SK-N-MC (cell line): Measurements from ENCODE around the gene KCNE3.

Experiments
- EZH2 ChIP-seq: fragments of 200-600 bp; sonication (generic); IDR thresholded peaks from one replicate; pipeline ENCODE4 v1.6.1; 2017; ENCODE audit warnings: antibody characterized with exemption
- FOXP2 ChIP-seq: optimal IDR thresholded peaks from 2 replicates; pipeline ENCODE3; 2011; ENCODE audit warnings: mild to moderate bottlenecking, moderate library complexity; ENCODE audit not compliant: insufficient read depth; ENCODE audit errors: extremely low read length, control extremely low read depth
- POLR2AphosphoS5 ChIP-seq: IDR thresholded peaks from 2 replicates; pipeline ENCODE4 v1.6.1; 2012; ENCODE audit warnings: mild to moderate bottlenecking, low read depth, low read length, borderline replicate concordance

DNA sequence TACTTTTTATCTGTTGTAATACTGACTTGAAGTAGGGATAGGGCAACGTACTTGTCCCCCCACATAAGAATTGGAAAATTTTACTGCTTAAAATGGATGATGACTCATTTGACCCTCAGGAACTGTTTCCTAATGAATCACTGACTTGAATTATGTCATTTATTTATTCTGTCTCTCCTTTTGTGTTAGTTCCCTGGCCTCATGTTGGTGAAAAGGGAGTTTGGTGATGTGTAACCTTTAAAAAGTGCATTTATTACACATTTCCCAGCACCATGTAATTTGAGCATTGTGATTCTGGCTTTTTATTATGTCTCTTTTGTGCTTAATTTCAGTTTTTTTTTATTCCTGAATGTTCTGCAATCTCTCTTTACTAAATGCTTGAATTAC lies 48.8 kb downstream of the KCNE3 start:
- no peak for TF ChIP-seq EZH2
- no peak for TF ChIP-seq POLR2AphosphoS5
- TF ChIP-seq FOXP2, result no peak
